GM18499 (cell line): Measurements from ENCODE around the gene RHBDD3.
"Not testable (repeated sequence)": the region's sequence is repeated elsewhere in the genome, so short reads cannot be mapped to it uniquely, and the experiment has no call there.

Source experiments
- ATAC-seq: cut with Tn5 transposase; IDR thresholded peaks from one replicate; pipeline ENCODE4 v1.9.1; 2021; ENCODE audit warnings: moderate number of reproducible peaks; ENCODE audit not compliant: insufficient read depth, unreplicated experiment

RHBDD3 gene

GRCh38 chr22:29219881-29220670, 47.7 kb downstream of the RHBDD3 start:
- no peak for ATAC-seq

- not testable (repeated sequence) for ATAC-seq
Measured at GRCh38 chr22:29219409-29219782, 48.4 kb downstream of the RHBDD3 start.

GRCh38 chr22:29218758-29219408, 48.9 kb downstream of the RHBDD3 start:
- ATAC-seq = no peak

- no peak for ATAC-seq
Measured at GRCh38 chr22:29217827-29218757, 49.7 kb downstream of the RHBDD3 start.

GRCh38 chr22:29216873-29217666, 50.7 kb downstream of the RHBDD3 start:
- ATAC-seq = no peak

GRCh38 chr22:29216011-29216872, 51.5 kb downstream of the RHBDD3 start:
- ATAC-seq = no peak

- no peak for ATAC-seq
Measured at GRCh38 chr22:29215012-29215860, 52.5 kb downstream of the RHBDD3 start.

- no peak for ATAC-seq
Measured at GRCh38 chr22:29214232-29214631, 53.5 kb downstream of the RHBDD3 start.

GRCh38 chr22:29213493-29213892, 54.3 kb downstream of the RHBDD3 start:
- no peak for ATAC-seq

GRCh38 chr22:29212743-29213142, 55.0 kb downstream of the RHBDD3 start:
- ATAC-seq = no peak

- no peak for ATAC-seq
Measured at GRCh38 chr22:29211466-29211865, 56.3 kb downstream of the RHBDD3 start.

GRCh38 chr22:29211066-29211465, 56.7 kb downstream of the RHBDD3 start:
- ATAC-seq = no peak
